NB4 (cell line): ENCODE data around the gene TMEM131L.

Experiments used
- CTCF ChIP-seq: IDR thresholded peaks from one replicate; pipeline ENCODE4 v1.5.1; 2012; ENCODE audit warnings: low read depth, low read length
- MYC ChIP-seq: IDR thresholded peaks from 2 replicates; pipeline ENCODE4 v1.6.1; 2011; ENCODE audit warnings: low read depth, low read length
- POLR2A ChIP-seq: IDR thresholded peaks from 2 replicates; pipeline ENCODE4 v1.6.1; 2011; ENCODE audit warnings: mild to moderate bottlenecking; ENCODE audit not compliant: insufficient read length; ENCODE audit errors: extremely low read depth

DNA sequence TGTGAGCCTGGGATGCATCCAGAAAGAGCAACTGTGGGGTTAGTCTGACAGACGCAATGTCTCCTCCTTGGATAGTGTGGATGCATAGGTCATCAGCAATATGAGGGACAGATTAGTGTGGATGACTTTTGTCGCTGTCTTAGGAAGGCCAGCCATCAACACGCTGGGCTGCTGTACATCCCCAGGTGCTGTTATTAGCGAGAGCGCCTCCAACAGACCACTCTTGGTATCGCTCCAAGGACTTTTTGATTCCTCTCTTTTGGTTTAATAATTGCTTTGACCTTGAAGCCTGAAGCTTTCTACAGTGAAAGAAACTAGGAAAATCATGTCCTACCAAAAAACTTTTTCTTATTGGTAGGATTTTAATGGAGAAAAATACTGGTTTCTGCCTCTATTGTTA, 76.7 kb downstream of the TMEM131L start:
- TF ChIP-seq CTCF (no peak), MYC (no peak), POLR2A (no peak)
